HG03108 (cell line): ENCODE results near the gene NME2.
"Not testable (repeated sequence)": the region's sequence is repeated elsewhere in the genome, so short reads cannot be mapped to it uniquely, and the experiment has no call there.

Experiments used
- ATAC-seq: cut with Tn5 transposase; IDR thresholded peaks from one replicate; pipeline ENCODE4 v1.9.1; 2021; ENCODE audit warnings: moderate library complexity; ENCODE audit not compliant: unreplicated experiment

Gene NME2

DNA sequence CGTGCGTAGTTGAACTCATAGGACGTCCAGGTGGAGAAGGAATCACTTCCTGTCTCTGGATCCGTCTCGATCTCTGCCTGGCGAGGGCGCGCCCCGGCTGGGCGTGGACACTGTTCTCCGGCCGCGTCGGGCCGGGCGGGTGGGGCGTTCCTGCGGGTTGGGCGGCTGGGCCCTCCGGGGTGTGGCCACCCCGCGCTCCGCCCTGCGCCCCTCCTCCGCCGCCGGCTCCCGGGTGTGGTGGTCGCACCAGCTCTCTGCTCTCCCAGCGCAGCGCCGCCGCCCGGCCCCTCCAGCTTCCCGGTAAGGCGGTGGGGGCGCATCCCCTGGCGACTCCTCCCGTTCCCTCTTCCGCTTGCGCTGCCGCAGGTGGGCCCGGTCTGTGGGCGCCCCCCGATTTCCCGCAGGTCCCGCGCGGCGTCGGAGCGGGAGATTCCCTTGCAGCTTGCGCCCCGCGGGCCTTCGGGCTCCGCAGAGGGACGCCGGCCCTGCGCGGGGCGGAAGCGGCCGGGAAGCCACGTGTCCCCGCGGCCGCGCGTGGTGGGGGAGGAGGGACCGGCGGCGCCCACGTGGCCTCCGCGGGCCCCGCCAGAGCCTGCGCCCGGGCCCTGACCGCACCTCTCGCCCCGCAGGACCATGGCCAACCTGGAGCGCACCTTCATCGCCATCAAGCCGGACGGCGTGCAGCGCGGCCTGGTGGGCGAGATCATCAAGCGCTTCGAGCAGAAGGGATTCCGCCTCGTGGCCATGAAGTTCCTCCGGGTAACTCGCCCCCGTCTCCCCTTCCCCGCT lies at the start of gene NME2:
TSS of gene NME2 (plus strand) at position 214 of the 789 bp plus-strand sequence. CDS start at position 634, 420 bp downstream.
- ATAC-seq, result peak; percentile 81

DNA sequence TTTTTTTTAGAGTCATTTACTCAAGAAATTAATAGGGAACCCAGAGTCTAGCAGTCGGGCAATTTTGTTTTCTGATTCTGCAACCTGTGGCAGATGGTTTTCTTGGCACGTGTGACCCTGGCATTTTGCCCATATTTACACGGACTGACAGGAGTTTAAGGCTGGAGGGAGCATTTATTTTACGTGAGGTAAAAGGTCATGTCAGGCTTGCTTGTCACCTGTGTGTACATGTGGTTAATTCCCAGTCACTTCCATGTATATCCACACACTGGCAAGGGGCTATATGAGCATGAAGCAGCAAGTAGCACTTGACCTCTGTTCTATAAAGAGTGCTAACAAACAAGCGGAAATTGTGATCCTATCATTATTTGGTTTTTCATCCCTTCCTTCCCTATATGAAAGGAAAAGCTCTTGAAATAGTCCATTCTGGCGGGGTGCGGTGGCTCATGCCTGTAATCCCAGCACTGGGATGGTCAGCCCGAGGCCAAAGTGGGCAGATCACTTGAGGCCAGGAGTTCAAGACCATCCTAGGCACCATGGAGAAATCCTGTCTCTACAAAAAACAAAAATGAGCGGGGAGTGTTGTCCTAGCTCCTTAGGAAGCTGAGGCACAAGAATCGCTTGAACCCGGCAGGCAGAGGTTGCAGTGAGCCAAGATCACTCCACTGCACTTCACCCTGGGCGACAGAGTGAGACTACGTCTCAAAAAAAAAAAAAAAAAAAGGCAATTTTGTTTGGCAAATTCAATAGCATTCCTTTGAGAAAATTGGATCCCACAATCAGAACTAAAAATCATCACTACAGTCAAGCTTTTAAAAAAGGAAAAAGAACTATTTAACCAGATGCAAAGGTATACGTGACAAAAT lies 47.6 kb upstream of the NME2 start:
- ATAC-seq, result no peak

DNA sequence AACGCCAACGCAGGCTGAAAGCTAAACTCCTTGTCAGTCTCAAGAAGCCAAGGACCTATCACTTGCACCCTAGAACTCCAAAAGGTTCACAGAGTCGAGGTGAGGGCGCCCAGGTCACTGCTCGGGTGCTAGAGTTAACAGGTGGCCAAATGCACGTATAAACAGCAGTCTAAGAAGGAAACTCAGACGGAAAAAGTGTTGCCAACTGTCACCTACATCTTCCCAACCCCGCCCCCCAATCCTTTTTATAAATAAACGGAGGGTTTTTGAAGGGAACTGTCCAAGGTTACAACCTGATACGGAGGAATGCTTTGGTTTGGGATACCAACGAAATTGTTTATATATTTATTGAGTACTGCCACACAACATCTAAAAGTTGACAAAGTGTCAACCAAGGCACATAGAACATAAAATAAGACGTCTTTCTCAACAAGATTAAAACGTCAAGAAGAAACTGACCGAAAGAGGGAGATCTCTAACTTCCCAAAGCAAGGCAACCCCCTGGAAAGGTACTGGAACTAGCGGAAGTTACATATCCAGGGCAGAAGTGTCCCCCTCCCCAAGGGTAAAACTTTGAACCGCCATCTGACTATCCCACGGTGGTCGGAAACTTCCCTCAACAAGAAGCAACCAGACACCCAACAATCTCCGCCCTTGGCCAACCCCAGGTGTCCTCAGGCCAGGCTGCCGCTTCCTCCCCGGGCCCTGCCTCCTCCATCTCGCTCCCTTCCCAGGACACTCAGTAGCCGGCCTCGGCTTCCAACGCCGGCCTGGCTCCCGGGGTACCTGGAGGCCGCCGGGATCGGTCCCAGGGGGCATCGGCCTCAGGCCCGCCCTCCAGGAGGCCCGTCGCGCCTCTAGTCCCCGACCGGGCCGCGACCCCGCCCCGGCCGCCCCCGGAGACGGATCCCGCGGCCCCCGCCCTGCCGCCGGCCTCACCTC lies 46.5 kb upstream of the NME2 start:
- peak; percentile 28 for ATAC-seq

DNA sequence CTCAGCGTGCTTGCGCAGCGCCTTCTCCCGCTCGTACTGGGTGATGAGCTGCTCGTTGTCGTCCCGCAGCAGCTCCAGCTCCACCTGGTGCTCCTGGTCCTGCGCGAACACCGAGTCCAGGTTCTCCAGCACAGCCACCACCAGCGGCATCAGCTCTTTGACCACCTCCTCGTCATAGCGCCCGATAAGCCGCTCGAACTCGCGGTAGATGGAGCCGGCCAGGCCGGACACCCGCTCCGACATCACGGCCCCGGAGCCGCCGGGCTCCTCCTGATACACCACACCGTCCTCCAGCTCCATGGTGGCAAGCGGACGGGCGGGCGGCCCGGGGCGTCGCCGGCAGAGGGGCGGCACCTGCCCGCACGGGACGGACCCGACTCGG lies 45.9 kb upstream of the NME2 start:
- ATAC-seq, result peak; percentile 16

DNA sequence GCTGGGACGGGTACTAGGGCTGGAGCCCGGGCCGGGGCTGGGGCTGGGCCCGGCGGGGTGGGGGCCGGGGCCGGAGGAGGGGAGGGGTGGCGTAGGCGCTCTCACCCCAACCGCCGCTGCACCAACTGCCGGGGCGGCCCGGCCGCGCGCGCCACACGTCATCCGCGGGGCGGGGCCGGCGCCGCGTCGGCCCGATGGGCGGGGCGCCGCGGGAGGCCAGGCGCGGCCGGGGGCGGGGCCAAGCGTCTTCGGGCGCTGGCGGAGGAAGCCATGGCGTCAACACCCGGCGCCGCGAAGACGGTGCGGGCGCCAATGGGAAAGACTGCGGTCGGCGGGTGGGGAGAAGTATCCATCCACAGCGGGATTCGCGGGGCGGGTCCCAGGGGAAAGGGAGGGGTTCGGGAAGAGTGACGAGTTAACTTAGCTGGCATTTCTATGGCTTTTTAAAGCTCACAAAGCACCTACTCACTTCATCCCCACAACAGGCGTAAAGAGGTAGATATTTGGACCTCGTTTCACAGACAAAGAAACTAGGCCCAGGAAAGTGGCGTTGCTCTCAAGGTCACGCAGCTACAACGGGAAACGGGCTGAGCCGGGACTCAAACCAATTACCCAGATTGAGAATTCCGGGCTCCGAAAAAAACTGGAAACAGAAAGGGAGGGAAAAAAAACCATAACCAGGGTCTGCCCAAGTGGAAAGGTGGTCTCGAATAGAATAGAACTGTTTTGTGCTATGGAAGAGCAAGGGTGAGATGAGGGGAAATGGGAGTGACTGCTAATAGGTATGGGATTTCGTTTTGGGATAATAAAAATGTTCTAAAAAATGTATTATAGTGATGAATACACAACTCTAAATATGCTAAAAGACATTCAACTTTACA lies 45.2 kb upstream of the NME2 start, which contains the start of gene SPAG9:
TSS of gene SPAG9 (minus strand) at position 130 of the 881 bp plus-strand sequence. CDS start 212 bp downstream, outside the sequence.
- peak; percentile 64 for ATAC-seq

DNA sequence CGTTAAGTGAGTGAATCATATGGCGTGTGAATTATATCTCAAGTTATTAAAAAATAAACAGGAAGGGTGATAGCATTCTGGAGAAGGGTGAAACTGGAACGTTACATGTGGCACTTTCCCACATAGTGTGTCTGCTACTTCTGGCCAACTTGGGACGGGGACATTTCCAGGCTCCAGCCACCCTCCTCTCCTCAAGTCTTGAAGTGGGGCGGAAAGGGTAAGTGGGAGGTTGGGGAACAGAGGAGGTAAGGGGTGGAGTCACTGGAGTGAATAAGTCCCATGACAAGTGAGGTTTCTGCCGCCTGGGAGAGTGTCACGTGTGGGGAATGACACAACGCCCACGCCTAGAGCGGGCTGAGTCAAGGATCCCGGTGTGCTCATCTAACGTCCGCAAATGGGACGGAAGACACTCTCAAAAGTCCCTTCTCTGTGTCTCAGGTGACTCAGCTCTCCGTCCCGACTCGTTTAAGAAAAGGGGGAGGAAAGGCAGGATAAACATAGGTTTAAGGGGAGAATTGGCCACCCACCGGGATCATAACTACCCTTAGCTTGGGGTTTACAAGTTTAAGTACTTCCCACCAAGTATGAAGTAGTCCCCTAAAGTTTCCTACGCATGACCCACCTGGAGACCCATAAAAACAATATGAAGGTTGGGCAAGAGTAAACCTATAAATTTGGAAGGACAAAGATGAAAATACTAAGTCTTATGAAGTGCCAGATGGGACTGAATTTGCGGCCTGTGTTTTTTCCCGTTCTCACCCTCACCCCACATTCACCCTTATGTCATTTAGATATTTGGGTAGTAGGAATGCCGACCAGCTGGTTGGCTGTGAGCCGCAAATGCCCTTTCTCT lies 44.4 kb upstream of the NME2 start:
- ATAC-seq, result peak; percentile 32

DNA sequence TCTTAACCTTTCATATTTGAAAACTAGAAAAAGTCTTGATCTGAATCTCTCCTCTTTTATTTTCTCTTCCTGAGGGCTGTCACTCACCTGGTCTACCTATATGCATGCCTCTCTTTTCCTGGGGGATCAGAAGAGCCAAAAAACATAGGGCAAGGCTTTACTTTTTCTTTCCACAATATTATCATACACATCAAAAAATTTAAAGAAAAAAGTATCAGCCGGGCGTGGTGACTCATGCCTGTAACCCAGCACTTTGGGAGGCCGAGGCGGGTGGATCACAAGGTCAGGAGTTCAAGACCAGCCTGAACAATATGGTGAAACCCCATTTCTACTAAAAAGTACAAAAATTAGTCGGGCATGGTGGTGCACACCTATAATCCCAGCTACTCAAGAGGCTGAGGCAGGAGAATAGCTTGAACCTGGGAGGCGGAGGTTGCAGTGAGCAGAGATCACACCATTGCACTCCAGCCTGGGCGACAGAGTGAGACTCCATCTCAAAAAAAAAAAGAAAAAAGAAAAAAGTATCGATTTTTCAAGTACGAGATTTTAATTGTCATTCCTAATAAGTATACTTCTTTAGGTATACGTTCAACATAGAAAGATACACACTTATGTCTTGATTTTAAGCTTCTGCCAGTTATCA lies 43.6 kb upstream of the NME2 start:
- not testable (repeated sequence) for ATAC-seq

DNA sequence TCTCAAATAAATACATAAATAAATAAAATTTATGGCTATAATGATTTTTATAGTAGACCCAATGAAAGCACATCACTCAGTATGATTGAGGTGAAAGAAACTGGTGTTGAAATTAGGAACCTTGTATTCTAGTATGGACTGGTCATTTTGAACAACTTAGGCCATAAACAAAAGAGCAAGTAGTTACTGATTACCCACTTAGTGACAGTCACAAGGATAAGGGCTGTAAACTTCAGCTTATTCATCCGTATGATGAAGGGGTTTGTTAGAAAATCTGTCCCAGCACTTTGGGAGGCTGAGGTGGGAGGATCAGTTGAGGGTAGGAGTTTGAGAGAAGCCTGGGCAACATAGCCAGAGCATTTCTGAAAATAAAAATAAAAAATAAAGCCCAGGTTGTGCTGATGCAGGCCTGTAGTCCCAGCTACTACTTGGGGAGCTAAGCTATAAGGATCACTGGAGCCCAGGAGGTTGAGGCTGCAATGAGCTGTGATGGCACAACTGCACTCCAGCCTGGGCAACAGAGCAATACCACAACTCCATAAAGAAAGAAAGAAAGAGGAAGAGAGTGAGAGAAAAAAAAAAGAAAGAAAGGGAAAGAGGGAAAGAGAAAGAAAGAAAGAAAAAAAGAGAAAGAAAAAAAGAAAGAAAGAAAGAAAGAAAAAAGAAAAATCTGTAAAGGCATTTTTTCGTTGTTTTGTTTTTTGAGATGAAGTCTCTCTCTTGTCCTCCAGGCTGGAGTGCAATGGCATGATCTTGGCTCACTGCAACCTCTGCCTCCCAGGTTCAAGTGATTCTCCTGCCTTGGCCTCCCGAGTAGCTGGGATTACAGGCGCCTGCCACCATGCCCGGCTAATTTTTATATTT lies 41.3 kb upstream of the NME2 start:
- no peak for ATAC-seq

DNA sequence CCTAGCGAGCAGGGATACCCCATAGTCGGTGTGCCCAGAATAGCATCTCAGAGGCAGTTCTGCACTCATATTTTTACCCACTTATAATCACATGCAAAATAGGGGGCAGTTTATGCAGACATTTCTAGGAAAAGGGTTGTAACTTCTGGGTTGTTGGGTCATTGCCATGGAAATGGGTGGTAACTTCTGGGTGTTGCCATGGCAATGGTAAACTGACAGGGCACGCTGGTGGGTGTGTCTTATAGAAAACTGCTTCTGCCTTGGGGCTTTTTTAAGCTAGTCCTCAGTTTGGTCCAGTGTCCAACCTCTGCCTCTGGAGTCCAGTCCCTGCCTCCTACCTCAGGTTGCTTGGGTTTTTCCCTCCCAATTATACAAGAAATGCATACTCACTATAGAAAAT lies 38.1 kb upstream of the NME2 start:
- ATAC-seq, result no peak

DNA sequence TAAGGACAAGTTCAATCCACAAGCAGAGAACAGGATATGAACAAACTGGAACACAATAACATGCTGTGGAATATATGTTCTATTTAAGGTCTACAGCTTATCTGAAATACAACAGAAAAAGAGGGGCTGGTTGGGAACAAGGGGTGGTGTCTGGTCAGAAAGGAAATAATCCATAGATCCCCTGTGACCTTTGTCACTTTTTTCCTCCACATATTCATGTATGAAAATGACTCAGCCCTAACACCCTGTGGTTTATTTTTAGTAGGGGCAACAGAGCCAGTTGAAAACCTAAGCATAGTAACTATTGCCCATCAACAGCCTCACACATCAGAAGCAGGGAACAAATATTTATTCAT lies 33.3 kb upstream of the NME2 start:
- peak; percentile 66 for ATAC-seq

DNA sequence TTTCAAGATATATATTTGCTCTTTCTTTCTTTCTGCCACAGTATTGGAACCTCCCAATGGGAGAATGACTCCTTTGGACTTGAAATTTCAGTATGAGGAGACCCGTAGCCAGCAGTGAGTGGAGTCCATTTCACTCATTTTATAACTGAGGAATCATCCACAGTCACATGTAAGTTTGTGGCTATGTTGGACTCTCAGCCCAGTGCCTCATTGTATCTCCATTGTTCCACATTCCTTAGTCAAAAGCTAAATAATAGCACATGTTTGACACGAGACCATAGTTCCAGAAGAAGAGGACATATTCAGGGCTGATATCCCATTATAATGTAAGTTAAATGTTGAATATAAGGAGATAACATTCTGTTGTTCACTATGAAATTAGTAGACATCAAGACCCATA lies 32.8 kb upstream of the NME2 start:
- ATAC-seq, result no peak

DNA sequence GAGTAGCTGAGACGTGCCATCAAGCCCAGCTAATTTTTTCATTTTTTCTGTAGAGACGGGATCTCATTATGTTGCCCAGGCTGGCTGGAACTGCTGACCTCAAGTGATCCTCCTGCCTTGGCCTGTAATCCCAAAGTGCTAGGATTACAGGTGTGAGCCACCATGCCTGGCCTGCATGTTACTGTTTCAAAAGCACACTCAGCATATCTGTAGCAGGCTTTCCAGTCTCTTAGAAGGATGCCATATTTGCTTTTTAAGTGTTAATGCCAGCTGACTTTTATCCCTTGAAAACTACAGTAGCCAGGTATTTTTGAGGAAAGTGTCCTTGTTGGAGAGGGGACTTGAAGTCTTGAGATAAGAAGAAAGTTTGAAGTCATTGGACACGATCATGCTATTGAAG lies 30.3 kb upstream of the NME2 start:
- ATAC-seq, result no peak

DNA sequence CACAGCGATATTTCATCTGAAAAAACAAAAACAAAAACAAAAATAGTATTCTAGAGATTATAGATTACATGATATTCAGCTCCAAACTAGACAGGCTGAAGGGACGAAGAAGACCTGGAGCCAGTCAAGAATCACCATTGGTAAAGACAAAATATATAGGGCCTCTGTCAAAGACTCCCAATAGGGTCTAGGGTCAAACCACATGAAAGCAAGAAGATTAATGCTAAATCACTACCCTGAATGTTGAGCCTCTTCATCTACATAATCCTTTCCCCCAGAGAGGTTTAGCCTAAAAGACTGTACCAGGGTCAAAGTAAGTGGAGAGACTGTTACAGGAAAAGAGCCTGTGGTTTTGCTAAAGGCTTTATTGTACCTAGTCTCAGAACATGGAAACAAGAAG lies 23.6 kb upstream of the NME2 start:
- no peak for ATAC-seq

DNA sequence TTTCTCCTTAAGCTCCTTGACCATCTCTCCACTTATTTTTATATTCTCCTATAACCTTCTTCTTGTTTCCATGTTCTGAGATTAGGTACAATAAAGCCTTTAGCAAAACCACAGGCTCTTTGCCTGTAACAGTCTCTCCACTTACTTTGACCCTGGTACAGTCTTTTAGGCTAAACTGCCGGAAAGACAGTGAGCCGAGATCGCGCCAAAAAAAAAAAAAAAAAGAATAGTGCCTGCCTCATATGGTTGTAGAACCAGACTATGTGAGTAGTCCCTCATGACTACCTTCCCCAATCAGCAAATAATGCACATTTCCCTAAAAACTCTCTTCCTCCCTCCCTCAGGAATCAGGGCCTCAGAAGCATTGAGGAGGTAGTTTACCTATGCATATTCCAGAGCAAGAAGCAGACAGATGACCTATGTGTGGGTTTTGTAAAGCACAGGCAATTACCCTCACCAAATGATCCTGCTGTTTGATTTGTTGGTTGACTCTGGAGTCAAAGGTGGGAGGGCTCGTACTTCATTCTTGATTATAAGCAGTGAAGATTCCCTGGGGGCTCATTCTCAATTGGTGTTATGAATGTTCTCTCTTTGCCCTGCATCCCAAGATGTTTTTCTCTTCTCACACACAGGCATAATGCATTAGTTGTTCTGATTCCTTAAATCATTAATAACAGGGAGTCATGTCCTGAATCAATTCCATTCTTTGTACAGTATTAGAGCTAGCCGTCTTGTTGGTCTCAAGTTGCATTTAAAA lies 21.8 kb upstream of the NME2 start:
- ATAC-seq, result no peak

DNA sequence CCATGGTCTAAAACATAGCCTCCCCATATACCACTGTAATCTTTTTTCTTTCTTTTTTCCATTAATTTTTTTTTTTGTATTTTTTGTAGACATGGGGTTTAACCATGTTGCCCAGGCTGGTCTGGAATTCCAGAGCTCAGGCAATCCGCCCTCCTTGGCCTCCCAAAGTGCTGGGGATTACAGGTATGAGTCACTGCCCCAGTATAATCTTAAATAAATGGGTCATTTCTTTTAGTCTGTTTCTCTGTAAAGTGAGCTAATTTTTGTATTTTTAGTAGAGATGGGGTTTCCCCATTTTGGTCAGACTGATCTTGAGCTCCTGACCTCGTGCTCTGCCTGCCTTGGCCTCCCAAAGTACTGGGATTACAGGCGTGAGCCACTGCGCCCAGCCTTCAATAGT lies 18.6 kb upstream of the NME2 start:
- no peak for ATAC-seq

DNA sequence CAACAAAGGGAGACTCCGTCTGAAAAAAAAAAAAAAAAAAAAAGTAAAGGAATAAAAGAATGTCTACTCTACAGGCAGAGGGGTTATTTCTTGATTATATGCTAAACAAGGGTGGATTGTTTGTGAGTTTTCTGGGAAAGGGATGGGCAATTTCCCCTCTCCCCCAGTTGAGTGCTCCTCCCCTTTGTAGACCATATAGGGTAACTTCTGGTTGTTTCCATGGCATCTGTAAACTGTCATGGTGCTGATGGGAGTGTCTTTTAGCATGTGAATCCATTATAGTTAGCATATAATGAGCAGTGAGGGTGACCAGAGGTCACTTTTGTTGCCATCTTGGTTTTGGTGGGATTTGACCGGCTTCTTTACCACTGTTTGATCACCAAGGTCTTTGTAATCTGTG lies 17.0 kb upstream of the NME2 start:
- ATAC-seq, result no peak

DNA sequence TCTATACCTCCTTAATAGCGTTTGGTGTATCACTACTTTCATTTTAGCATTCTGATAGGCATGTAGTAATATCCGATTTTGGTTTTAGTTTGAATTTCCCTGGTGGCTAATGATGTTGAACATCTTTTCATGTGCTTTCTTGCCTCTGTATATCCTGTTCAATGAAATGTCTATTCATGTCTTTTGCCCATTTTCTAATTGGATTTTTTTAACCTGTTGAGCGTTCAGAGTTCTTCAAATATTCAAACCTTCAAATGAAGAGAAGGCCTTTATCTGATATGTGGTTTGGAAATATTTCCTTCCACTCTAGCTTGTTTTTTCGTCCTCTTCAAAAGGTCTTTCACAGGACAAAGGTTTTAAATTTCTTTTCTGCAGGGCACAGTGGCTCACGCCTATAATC lies 15.3 kb upstream of the NME2 start:
- no peak for ATAC-seq
